OCI-LY7 (cell line): ENCODE data around the gene GRIK1. TPM values are rescaled to one million over a fixed set of nuclear protein-coding genes. Genes with fewer than 3 reads are reported as not detected.

Experiments
- BruUV-seq: library from RNA; stranded (reverse); fragments of 400-500 nt; replicated peaks from 2 replicates; lab custom pipeline; 2021; lab: Mats Ljungman, UMichigan
- CTCF ChIA-PET: fragments of 300-600 bp; sonication (Branson Sonifier 250); formaldehyde crosslinking; loops from one replicate; lab custom pipeline; 2022; ENCODE audit warnings: antibody characterized with exemption; ENCODE audit not compliant: unreplicated experiment; lab: Charles Lee
- POLR2A ChIA-PET: fragments of 300-600 bp; sonication (Branson Sonifier 250); formaldehyde crosslinking; loops from one replicate; lab custom pipeline; 2022; ENCODE audit warnings: antibody characterized with exemption; lab: Charles Lee
- DNase-seq: peaks from one replicate; pipeline ENCODE4 v3.0.0-alpha.2; 2015; ENCODE audit warnings: low spot score
- H2AFZ ChIP-seq: fragments of 200-600 bp; sonication (generic), shearing (Covaris generic); 2 replicates; pipeline ENCODE4 v1.6.1; 2014; ENCODE audit warnings: mild to moderate bottlenecking, antibody characterized with exemption, low read length, moderate library complexity
- H3K27ac ChIP-seq: fragments of 200-600 bp; sonication (generic); 2 replicates; pipeline ENCODE4 v1.5.1; 2014; ENCODE audit warnings: mixed run types, low read depth, mild to moderate bottlenecking, moderate library complexity, low read length, inconsistent platforms; ENCODE audit not compliant: poor library complexity, severe bottlenecking
- H3K36me3 ChIP-seq: fragments of 200-600 bp; sonication (generic); 2 replicates; pipeline ENCODE4 v1.6.1; 2014; ENCODE audit warnings: mild to moderate bottlenecking, antibody characterized with exemption, low read length, moderate library complexity, mixed read lengths; ENCODE audit not compliant: insufficient read depth
- H3K4me1 ChIP-seq: fragments of 200-600 bp; sonication (generic); 2 replicates; pipeline ENCODE4 v1.5.1; 2014; ENCODE audit warnings: mild to moderate bottlenecking, low read length; ENCODE audit not compliant: insufficient read depth, poor library complexity, severe bottlenecking
- H3K4me2 ChIP-seq: fragments of 200-600 bp; sonication (generic); 2 replicates; pipeline ENCODE4 v1.6.1; 2014; ENCODE audit warnings: mild to moderate bottlenecking, low read length
- H3K4me3 ChIP-seq: fragments of 200-600 bp; sonication (generic); 2 replicates; pipeline ENCODE4 v1.5.1; 2014; ENCODE audit warnings: mild to moderate bottlenecking, low read depth, low read length; ENCODE audit not compliant: poor library complexity, severe bottlenecking
- H3K79me2 ChIP-seq: fragments of 200-600 bp; sonication (generic); 2 replicates; pipeline ENCODE4 v1.6.1; 2016; ENCODE audit warnings: low read depth, mild to moderate bottlenecking, low read length, moderate library complexity, mixed read lengths; ENCODE audit not compliant: insufficient read depth
- H3K9me2 ChIP-seq: fragments of 200-600 bp; sonication (generic); 2 replicates; pipeline ENCODE4 v1.6.1; 2016; ENCODE audit warnings: mild to moderate bottlenecking, low read length, mixed read lengths; ENCODE audit not compliant: insufficient read depth
- H3K9me3 ChIP-seq: fragments of 200-600 bp; sonication (generic); 2 replicates; pipeline ENCODE4 v1.6.1; 2014; ENCODE audit warnings: mild to moderate bottlenecking, mixed run types, low read length, mixed read lengths
- H4K20me1 ChIP-seq: fragments of 200-600 bp; sonication (generic); 2 replicates; pipeline ENCODE4 v1.6.1; 2014; ENCODE audit warnings: mild to moderate bottlenecking, antibody characterized with exemption, low read length, moderate library complexity, mixed read lengths; ENCODE audit not compliant: insufficient read depth
- EZH2phosphoT487 ChIP-seq: fragments of 200-600 bp; sonication (generic); IDR thresholded peaks from 2 replicates; pipeline ENCODE4 v1.6.1; 2018; ENCODE audit warnings: low read depth, borderline replicate concordance, mild to moderate bottlenecking, mixed run types, antibody characterized with exemption, low read length, moderate library complexity, mixed read lengths
- intact Hi-C: fragments of 100-400 bp; cut with micrococcal nuclease; formaldehyde crosslinking; loops from one replicate; pipeline ENCODE4 v1.10.0; 2022; ENCODE audit not compliant: unreplicated experiment
- total RNA-seq, 2 experiments: library from RNA; depleted of rRNA in 1 of 2; stranded (reverse); fragments of >200 nt in 1 of 2; shearing (Covaris generic) in 1 of 2; gene quantifications; 2 replicates each; pipeline ENCODE4 v1.2.3, GENCODE V29; 2014 to 2022
- TF ChIP-seq, protein P1 (sequence below): fragments of 200-600 bp; sonication (generic); conservative IDR thresholded peaks from 2 replicates; pipeline ENCODE4 v1.5.1; 2014; ENCODE audit warnings: mild to moderate bottlenecking, antibody characterized with exemption, low read length, moderate library complexity, mixed read lengths

GRIK1 gene
- total RNA-seq, 2 experiments from 2014 or later = 4.1 TPM; not detected in 1

DNA sequence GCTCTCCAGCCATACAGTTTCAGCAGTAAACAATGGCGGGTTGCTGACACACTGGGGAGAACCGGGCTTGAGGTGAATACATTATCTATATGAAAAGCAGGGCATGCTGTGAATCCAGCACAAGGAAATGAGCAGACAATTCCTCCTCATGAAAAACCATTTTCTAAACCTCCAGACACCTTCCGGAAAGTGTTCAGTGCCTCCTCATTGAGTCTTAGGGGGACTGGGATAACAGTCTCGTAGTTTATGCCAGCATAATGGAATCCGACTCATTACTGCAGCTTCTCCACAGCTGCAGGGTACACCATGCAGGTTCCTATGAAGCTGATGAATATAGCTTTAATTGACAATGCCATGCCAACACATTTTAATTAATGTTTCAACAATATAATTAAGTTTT lies 356.9 kb downstream of the GRIK1 start:
- Histone ChIP-seq H4K20me1 (no peaks in the 10 kb centered on the region), H3K4me1 (no peaks in the 10 kb centered on the region), H2AFZ (no peak overlapping the region), H3K4me2 (no peak overlapping the region), H3K27ac (no peak overlapping the region), H3K4me3 (no peak overlapping the region), H3K36me3 (no peaks in the 10 kb centered on the region), H3K9me3 (no peaks in the 10 kb centered on the region), H3K79me2 (no peaks in the 10 kb centered on the region), H3K9me2 (no peaks in the 10 kb centered on the region)
- no TSS peak for BruUV-seq
- POLR2A ChIA-PET = interaction anchor here (0.9 kb wide), 1 partner anchor 445 kb away, joined by 4 read pairs; no protein-coding TSS in a partner anchor
- intact Hi-C loops = no loop called here
- DNase-seq = no peak
- CTCF ChIA-PET = no interaction called here
- TF ChIP-seq, protein P1, sequence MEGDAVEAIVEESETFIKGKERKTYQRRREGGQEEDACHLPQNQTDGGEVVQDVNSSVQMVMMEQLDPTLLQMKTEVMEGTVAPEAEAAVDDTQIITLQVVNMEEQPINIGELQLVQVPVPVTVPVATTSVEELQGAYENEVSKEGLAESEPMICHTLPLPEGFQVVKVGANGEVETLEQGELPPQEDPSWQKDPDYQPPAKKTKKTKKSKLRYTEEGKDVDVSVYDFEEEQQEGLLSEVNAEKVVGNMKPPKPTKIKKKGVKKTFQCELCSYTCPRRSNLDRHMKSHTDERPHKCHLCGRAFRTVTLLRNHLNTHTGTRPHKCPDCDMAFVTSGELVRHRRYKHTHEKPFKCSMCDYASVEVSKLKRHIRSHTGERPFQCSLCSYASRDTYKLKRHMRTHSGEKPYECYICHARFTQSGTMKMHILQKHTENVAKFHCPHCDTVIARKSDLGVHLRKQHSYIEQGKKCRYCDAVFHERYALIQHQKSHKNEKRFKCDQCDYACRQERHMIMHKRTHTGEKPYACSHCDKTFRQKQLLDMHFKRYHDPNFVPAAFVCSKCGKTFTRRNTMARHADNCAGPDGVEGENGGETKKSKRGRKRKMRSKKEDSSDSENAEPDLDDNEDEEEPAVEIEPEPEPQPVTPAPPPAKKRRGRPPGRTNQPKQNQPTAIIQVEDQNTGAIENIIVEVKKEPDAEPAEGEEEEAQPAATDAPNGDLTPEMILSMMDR = no peak
- TF ChIP-seq EZH2phosphoT487 = no peak

DNA sequence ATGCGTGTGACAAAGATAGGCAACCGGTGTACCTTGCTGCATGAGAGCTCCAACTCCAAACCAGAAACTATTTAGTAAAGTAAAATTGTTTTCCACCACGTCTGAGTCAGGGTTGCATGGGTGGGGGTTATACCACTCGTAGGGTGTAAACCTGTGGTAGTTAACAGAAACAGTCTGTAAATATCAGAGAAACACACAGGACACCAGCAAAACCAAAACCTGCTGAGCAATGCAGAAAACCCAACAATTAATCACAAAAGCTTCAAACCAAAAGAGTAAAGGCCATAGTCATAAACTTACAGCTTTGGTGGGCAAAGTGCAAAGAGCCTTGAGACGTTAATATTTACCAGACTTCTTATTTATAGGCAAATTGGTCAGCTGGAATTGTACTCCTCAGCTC lies 358.4 kb downstream of the GRIK1 start:
- Histone ChIP-seq H3K79me2 (no peaks in the 10 kb centered on the region), H3K9me2 (no peaks in the 10 kb centered on the region), H3K4me1 (no peaks in the 10 kb centered on the region), H3K36me3 (no peaks in the 10 kb centered on the region), H3K4me3 (no peak overlapping the region), H3K27ac (no peak overlapping the region), H3K9me3 (no peaks in the 10 kb centered on the region), H4K20me1 (no peaks in the 10 kb centered on the region), H3K4me2 (no peak overlapping the region), H2AFZ (no peak overlapping the region)
- no TSS peak for BruUV-seq
- no peak for TF ChIP-seq EZH2phosphoT487
- TF ChIP-seq, protein P1 = no peak
- no peak for DNase-seq
- intact Hi-C loops = no loop called here
- POLR2A ChIA-PET = no interaction called here
- CTCF ChIA-PET = no interaction called here

DNA sequence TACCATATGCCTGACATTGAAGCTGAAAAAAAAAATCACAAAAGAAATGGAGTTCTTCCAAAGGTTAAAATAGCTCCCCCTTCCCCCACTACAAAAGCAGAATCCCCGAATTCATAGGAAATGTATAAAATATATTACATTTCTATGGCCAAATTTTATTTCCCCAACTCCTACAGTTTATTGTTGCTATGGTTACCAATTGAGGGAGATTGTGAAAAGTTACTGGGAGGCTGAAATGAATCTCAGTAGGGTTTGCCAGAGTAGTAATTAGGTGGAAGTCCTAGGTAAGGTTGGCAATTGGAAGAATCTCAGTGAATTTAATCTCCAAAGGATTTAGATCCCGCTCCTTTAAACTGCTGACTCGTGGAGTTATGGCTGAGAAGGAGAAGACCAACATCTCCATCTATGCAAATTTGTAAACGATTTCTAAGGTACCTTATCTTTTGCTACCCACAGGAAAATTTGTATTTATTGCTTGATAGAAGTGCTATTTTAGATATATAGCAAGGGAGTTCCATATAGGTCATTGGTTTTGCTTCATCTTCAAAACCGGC lies 359.0 kb downstream of the GRIK1 start:
- H3K4me1 ChIP-seq = no peaks in the 10 kb centered on the region
- intact Hi-C loops = no loop called here
- H3K4me3 ChIP-seq = no peak overlapping the region
- CTCF ChIA-PET = no interaction called here
- H3K9me2 ChIP-seq = no peaks in the 10 kb centered on the region
- no peaks in the 10 kb centered on the region for H3K79me2 ChIP-seq
- no peaks in the 10 kb centered on the region for H3K9me3 ChIP-seq
- H4K20me1 ChIP-seq = no peaks in the 10 kb centered on the region
- H3K27ac ChIP-seq = no peak overlapping the region
- DNase-seq = no peak
- BruUV-seq = no TSS peak
- POLR2A ChIA-PET = no interaction called here
- H3K4me2 ChIP-seq = no peak overlapping the region
- TF ChIP-seq EZH2phosphoT487 = no peak
- TF ChIP-seq, protein P1 = no peak
- no peaks in the 10 kb centered on the region for H3K36me3 ChIP-seq
- H2AFZ ChIP-seq = no peak overlapping the region
